ENCODE data around the gene GTF2IRD1. TPM values are rescaled to one million over a fixed set of nuclear protein-coding genes. Genes with fewer than 3 reads are reported as not detected.

Gene GTF2IRD1
- total RNA-seq, 1 experiment from 2014 or later, result 9.9 TPM

DNA sequence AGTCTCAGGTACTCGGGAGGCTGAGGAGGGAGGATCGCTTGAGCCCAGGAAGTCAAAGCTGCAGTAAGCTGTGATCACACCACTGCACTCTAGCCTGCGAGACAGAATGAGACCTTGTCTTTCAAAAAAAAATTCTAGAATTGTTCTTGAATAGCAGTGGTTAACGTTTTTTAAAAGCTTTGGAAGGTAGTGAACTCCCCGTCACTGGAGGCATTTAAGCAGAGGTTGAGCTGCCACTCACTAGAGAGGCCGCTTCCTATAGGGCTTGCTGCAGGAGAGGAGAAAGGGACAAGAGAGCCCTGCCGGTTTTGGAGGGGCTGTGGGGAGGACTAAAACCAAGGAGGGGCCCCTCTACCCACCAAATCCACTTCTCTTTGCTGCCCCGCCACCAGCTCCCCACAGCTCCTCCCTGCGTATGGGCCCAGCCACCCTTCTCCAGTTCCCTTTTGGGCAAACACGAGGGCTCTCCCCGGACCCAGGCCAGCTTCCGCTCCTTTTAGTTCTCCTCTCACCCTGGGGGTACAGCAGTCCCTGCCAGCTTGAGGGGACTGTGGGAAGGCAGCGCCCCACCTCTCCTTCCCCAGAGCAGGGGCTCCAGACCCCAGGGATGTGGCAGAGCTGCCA is 116.9 kb downstream of the GTF2IRD1 start:
- H3K27ac ChIP-seq, result no peak overlapping the region
- no peaks in the 10 kb centered on the region for H3K27me3 ChIP-seq (replicated peaks)
- peaks cover 9% of the 10 kb centered on the region; the same call in 1 of the 2 replicates for H3K36me3 ChIP-seq
- no peak overlapping the region for H3K4me3 ChIP-seq
- H3K9me3 ChIP-seq (replicated peaks), result no peaks in the 10 kb centered on the region
- no peak for DNase-seq (ENCODE audit: low read depth in 1 of 2, low spot score in 2 of 2)
- peaks cover 9% of the 10 kb centered on the region for H3K4me1 ChIP-seq (replicated peaks)

DNA sequence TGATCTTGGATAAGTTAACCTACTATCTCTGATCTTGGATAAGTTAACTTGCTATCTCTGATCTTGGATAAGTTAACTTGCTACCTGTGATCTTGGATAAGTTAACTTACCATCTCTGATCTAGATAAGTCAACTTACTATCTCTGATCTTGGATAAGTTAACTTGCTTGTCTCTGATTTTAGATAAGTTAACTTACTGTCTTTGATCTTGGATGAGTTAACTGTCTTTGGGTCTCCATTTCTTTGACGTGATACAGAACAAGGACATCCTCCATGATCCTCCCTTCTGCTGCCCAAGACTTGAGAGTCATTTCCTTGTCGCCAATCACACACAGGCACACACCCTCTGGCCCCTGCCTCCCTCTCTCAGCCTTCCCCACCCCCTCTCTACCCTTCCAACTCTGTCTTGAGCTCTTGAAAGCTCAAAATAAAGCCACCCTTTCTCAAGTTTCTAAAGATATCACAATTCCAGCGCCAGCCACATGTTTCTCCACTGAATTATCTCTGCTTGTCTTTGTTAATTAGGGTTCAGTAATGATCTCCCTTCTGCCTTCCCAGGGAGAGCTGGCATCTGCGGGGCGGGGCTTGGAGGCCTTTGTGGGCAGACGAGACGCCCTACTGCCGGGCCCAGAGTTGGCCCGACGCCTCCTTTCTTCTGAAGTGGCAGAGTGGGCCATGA is 118.7 kb downstream of the GTF2IRD1 start:
- Histone ChIP-seq H3K4me1 (replicated peaks) (peaks cover 10% of the 10 kb centered on the region), H3K4me3 (no peak overlapping the region), H3K36me3 (0 out of 2 replicates have a peak, but pooled peaks cover 2% of the 10 kb centered on the region), H3K27ac (no peak overlapping the region), H3K9me3 (replicated peaks) (no peaks in the 10 kb centered on the region), H3K27me3 (replicated peaks) (no peaks in the 10 kb centered on the region)
- no peak for DNase-seq (ENCODE audit: low read depth in 1 of 2, low spot score in 2 of 2)

DNA sequence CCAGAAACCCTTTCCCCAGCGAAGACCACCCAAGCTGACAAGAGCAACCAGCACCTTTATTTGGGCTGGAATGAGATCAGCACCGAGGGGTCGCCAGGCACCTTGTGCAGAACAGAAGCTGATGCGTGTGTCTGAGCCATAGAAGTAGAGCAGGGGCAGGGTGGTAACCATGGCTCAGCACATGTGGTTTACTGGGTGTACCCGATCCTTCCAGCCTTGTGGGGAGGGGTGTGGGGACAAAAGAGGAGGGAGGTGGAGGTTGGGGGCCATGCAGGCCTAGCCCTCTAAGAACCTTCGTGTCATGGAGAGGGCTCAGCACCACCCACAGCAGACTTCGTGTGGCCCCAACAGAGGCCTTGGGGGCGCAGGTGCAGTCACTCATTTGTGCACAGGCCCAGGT is 119.8 kb downstream of the GTF2IRD1 start:
- Histone ChIP-seq H3K4me1 (replicated peaks) (peaks cover 10% of the 10 kb centered on the region), H3K27ac (no peak overlapping the region), H3K36me3 (0 out of 2 replicates have a peak, but pooled peaks cover 2% of the 10 kb centered on the region), H3K4me3 (no peak overlapping the region), H3K27me3 (replicated peaks) (no peaks in the 10 kb centered on the region), H3K9me3 (replicated peaks) (no peaks in the 10 kb centered on the region)
- DNase-seq (ENCODE audit: low read depth in 1 of 2, low spot score in 2 of 2), result no peak

DNA sequence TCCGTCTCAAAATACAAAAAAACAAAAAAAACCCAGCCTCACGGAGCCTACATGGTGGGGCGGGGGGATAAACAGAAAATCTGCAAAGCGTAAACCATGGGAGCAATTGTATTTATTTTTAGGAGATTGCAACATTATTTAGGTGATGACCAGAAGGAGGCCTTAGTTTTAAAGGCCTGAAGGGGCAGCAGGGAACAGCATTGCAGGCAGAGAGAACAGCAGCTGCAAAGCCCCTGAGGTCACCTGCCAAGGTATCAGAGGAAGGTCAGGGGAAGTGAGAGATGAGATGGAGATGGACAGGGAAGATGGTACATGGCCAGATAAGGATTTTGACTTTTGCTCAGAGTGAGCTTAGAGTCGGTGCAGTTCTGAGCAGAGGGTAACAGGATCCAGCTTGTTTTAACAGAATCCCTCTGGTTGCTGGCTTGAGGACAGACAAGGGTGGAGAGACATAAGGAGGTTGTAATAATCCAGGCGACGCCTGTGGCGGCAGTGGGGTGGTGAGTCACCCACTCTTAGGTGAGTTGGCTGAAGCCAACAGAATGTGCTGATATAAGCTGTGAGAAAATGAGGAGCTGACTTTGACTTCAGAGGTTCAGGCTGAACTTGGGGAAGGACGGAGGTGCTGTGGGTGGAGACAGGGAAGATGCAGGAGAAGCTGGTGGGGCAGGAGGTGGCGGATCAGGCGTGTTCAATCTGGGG is 121.5 kb downstream of the GTF2IRD1 start:
- Histone ChIP-seq H3K9me3 (replicated peaks) (no peaks in the 10 kb centered on the region), H3K4me1 (replicated peaks) (peaks cover 10% of the 10 kb centered on the region), H3K36me3 (0 out of 2 replicates have a peak, but pooled peaks cover 2% of the 10 kb centered on the region), H3K27me3 (replicated peaks) (no peaks in the 10 kb centered on the region), H3K4me3 (no peak overlapping the region), H3K27ac (no peak overlapping the region)
- DNase-seq (ENCODE audit: low read depth in 1 of 2, low spot score in 2 of 2), result peak; percentile 43 to 75

DNA sequence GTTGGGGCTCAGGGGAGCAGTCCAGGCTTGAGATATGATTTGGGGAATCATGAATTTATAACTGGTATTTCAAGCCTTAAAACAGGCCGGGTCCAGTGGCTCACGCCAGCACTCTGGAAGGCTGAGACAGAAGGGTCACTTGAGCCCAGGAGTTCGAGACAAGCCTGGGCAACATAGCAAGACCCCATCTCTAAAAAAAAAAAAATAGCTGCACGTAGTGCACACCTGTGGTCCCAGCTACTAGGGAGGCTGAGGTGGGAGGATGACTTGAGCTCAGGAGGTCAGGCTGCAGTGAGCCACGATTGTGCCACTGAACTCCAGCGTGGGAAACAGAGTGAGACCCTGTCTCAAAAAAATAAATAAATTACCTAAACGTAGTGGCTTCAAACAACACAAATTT is 122.1 kb downstream of the GTF2IRD1 start:
- no peak overlapping the region for H3K4me3 ChIP-seq
- H3K9me3 ChIP-seq (replicated peaks), result no peaks in the 10 kb centered on the region
- DNase-seq (ENCODE audit: low read depth in 1 of 2, low spot score in 2 of 2), result no peak
- 0 out of 2 replicates have a peak, but pooled peaks cover 2% of the 10 kb centered on the region for H3K36me3 ChIP-seq
- no peaks in the 10 kb centered on the region for H3K27me3 ChIP-seq (replicated peaks)
- H3K4me1 ChIP-seq (replicated peaks), result peaks cover 10% of the 10 kb centered on the region
- H3K27ac ChIP-seq, result no peak overlapping the region

DNA sequence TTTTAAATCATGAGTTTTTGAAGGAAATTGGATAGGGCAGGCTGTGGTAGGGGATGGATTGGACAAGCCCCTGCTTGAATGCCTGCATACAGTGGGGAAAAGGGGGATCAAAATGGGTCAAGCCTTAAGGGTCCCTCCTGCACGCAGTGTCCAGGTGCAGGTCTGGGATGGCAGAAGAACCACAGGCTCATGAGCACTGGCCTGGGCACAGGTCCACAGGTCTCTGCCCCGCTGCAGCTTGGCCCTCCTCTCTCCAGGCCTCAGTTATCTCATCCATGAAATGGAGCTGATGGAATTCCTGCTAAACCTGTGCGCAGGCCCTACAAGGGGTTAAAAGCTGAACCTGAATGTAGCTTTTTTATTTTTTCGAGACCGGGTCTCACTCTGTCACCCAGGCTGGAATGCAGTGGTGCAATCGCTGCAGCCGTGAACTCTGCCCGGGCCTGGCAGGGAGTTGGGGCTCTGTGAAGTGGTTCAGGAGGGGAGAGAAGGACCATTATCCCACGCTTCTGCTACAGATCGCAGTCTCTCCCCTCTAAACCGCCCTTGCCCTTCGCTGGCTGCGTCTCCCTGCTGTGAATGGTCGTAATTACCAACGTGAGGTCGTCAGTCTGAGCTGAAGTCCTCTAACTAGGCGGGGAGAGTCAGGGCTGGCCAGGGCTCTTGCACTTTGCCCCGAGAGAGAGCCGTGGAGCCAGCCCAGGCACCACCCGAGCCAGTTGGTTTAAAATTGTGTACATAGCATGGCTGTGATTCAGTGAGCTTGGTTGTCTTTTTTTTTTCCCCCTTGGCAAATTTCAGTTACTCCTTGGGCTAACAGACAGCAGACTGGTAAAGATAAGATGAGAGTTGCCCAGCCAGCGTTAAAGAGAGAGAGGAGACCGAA is 126.3 kb downstream of the GTF2IRD1 start:
- Histone ChIP-seq H3K36me3 (0 out of 2 replicates have a peak, but pooled peaks cover 4% of the 10 kb centered on the region), H3K4me3 (no peak overlapping the region), H3K4me1 (replicated peaks) (peaks cover 7% of the 10 kb centered on the region), H3K27ac (no peak overlapping the region), H3K9me3 (replicated peaks) (no peaks in the 10 kb centered on the region), H3K27me3 (replicated peaks) (no peaks in the 10 kb centered on the region)
- DNase-seq (ENCODE audit: low read depth in 1 of 2, low spot score in 2 of 2), result no peak

DNA sequence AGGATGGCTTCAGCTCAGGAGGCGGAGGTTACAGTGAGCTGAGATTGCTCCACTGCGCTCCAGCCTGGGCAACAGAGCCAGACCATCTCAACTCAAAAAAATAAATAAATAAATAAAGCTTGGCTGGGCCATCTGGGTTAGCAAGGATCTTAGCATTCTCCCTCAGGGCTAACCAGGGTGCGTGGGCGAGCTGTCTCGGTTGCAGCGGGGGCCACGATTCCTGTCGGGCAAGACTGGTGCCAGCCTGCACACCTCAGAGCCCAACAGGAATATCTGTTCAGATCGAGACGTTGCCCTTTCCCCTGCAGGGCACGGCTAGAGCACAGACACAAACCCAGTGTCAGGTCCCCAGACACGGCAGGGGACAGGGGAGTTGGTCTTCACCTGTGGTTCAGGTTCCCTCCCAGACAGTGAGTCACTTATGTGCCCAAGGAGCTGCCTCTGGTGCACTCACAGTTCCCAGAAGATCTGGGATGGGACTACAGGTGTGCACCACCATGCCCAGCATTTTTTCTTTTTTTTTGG is 128.3 kb downstream of the GTF2IRD1 start:
- no peaks in the 10 kb centered on the region for H3K9me3 ChIP-seq (replicated peaks)
- no peak for DNase-seq (ENCODE audit: low read depth in 1 of 2, low spot score in 2 of 2)
- peaks cover 1% of the 10 kb centered on the region for H3K4me1 ChIP-seq (replicated peaks)
- H3K36me3 ChIP-seq, result 0 out of 2 replicates have a peak, but pooled peaks cover 4% of the 10 kb centered on the region
- no peak overlapping the region for H3K27ac ChIP-seq
- no peak overlapping the region for H3K4me3 ChIP-seq
- no peaks in the 10 kb centered on the region for H3K27me3 ChIP-seq (replicated peaks)

DNA sequence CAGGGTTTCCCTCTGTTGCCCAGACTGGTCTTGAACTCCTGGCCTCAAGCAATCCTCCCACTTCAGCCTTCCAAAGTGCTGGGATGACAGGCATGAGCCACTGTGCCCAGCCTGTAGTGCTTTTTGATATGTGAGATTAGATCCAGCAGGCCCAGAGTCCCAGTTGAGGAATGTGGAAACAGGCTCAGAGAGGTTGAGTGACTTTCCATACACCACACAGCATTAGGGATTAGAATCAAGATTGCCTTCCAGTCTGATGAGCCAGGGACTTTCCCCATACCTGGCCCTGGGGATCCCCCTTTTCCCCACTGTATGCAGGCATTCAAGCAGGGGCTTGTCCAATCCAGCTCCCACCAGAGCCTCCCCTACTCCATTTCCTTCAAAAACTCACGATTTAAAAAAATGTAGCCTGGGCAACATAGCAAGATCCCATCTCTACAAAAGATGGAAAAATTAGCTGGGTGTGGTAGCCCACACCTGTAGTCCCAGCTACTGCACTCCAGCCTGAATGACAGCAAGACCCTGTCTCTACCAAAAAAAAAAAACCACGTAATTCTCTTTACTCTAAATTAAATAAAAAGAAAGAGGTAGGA is 128.8 kb downstream of the GTF2IRD1 start:
- Histone ChIP-seq H3K27ac (no peak overlapping the region), H3K36me3 (0 out of 2 replicates have a peak, but pooled peaks cover 4% of the 10 kb centered on the region), H3K9me3 (replicated peaks) (no peaks in the 10 kb centered on the region), H3K4me1 (replicated peaks) (peaks cover 7% of the 10 kb centered on the region), H3K4me3 (no peak overlapping the region), H3K27me3 (replicated peaks) (no peaks in the 10 kb centered on the region)
- DNase-seq (ENCODE audit: low read depth in 1 of 2, low spot score in 2 of 2), result no peak

DNA sequence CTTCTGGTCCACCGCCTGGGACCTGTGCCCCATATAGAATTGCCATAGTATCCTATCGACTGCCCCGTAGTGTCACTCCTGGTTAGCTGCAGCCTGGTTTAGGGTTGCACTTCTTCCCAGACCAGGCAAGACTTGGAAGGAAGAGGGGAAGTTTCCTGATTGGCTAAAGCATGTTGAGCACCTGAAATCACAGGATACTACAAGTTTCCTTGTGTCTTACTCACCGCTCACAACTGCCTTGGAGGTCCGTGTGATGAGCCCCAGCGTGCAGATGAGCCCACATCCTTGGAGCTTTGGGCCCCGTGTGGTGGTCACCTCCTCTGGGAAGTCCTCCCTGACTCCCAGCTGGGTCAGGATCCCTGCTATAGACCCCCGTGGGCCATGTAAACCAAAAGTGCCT is 129.9 kb downstream of the GTF2IRD1 start:
- H3K4me1 ChIP-seq (replicated peaks), result peaks cover 10% of the 10 kb centered on the region
- H3K27ac ChIP-seq, result no peak overlapping the region
- no peaks in the 10 kb centered on the region for H3K27me3 ChIP-seq (replicated peaks)
- no peak for DNase-seq (ENCODE audit: low read depth in 1 of 2, low spot score in 2 of 2)
- H3K4me3 ChIP-seq, result no peak overlapping the region
- no peaks in the 10 kb centered on the region for H3K9me3 ChIP-seq (replicated peaks)
- 0 out of 2 replicates have a peak, but pooled peaks cover 4% of the 10 kb centered on the region for H3K36me3 ChIP-seq

DNA sequence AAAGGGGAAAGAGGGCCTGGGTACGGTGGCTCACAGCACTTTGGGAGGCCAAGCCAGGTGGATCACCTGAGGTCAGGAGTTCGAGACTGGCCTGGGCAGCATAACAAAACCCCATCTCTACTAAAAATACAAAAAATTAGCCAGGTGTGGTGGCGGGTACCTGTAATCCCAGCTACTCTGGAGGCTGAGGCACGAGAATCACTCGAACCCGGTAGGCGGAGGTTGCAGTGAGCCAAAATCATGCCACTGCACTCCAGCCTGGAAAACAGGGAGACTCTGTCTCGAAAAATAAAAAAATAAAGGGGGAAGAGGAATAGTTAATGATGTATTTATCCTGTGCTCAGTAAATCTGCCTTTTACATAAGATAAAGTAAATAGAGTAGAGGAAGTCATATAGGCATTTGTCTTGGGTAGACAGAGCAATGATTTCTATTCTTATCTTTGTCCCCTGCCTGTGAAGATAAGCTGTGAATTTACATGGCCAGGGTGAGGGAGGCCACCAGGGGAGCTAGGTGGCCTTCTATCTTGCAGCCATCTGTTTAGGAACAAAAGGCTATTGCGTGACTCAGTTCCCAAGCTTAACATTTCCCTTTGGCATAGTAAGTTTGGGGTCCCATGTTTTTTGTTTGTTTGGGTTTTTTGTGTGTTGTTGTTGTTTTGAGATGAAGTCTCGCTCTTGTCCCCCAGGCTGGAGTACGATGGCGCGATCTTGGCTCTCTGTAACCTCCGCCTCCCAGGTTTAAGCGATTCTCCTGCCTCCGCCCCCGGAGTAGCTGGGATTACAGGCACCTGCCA is 130.7 kb downstream of the GTF2IRD1 start:
- Histone ChIP-seq H3K36me3 (0 out of 2 replicates have a peak, but pooled peaks cover 4% of the 10 kb centered on the region), H3K27me3 (replicated peaks) (no peaks in the 10 kb centered on the region), H3K4me3 (no peak overlapping the region), H3K9me3 (replicated peaks) (no peaks in the 10 kb centered on the region), H3K4me1 (replicated peaks) (peaks cover 10% of the 10 kb centered on the region), H3K27ac (no peak overlapping the region)
- DNase-seq (ENCODE audit: low read depth in 1 of 2, low spot score in 2 of 2), result no peak

DNA sequence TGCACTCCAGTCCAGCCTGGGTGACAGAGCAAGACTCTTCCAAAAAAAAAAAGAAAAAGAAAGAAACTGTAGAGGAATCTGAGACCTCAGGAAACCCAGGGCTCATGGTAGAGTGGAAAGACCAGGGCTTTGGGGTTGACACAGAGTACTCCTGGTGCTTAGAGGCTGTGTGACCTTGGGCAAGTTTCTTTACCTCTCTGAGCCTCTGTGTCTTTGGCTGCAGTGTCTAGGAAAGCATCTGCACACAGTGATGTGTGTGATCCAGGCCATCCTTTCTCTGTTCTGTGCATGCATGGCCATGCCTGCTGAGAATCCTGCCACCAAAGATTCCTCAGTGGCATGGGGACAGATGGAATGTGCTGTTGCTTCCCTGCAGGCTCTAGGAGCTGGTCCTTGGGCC is 132.1 kb downstream of the GTF2IRD1 start:
- DNase-seq (ENCODE audit: low read depth in 1 of 2, low spot score in 2 of 2), result no peak
- no peaks in the 10 kb centered on the region for H3K9me3 ChIP-seq (replicated peaks)
- no peak overlapping the region for H3K27ac ChIP-seq
- H3K4me1 ChIP-seq (replicated peaks), result peaks cover 10% of the 10 kb centered on the region
- peaks cover 9% of the 10 kb centered on the region for H3K36me3 ChIP-seq
- H3K27me3 ChIP-seq (replicated peaks), result no peaks in the 10 kb centered on the region
- H3K4me3 ChIP-seq, result no peak overlapping the region

All from SJSA1 (cell line).